VCaP (cell line): ENCODE measurements around the gene ROR2.

Experiments
- H3K27ac ChIP-seq: fragments of 450-650 bp; 2 replicates; pipeline ENCODE4 v1.5.1; 2017
- CTCF ChIP-seq: fragments of 450-650 bp; conservative IDR thresholded peaks from 2 replicates; pipeline ENCODE4 v1.5.1; 2017; ENCODE audit warnings: mild to moderate bottlenecking, moderate library complexity

The ROR2 gene

GRCh38 chr9:91658513-91659105 lies 291.4 kb downstream of the ROR2 start:
- no peak overlapping the region for H3K27ac ChIP-seq
- TF ChIP-seq CTCF = no peak

DNA sequence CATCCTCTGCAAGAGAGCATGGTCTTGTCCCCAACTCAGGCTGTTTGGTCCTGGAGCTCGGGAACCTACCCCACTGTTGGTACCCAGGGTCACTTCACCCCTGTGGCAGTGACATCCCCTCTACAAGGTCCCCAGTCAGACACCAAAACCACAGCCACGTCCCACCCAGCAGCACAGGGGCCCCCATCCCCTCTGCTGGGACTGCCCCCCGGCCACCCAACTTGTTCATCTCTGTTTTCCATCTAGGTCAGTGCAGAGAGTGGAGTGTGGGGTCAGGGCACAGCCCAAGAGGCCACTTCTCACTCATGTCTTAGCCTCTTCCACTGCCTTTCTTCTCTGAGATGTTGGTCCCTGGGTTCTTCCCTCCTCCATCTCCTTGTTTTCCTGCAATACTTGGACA lies 292.5 kb downstream of the ROR2 start:
- H3K27ac ChIP-seq = no peak overlapping the region
- no peak for TF ChIP-seq CTCF

GRCh38 chr9:91655658-91656057 lies 294.4 kb downstream of the ROR2 start:
- no peak overlapping the region for H3K27ac ChIP-seq
- TF ChIP-seq CTCF = no peak

DNA sequence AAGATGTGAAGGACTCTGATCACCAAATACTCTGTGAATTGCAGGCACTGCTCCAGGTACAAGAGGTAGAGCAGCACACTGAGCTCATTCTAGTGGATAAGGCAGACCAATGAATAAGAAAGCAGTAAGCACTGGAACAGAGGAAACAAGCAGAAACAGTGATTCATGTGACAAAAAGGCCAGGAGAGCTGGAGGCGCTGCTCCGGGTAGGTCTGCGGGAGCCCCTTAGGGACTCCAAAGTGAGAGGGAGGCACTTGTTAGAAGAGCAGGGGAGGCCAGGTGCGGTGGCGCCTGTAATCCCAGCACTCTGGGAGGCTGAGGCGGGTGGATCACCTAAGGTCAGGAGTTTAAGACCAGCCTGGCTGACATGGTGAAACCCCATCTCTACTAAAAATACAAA lies 294.8 kb downstream of the ROR2 start:
- no peak overlapping the region for H3K27ac ChIP-seq
- no peak for TF ChIP-seq CTCF

DNA sequence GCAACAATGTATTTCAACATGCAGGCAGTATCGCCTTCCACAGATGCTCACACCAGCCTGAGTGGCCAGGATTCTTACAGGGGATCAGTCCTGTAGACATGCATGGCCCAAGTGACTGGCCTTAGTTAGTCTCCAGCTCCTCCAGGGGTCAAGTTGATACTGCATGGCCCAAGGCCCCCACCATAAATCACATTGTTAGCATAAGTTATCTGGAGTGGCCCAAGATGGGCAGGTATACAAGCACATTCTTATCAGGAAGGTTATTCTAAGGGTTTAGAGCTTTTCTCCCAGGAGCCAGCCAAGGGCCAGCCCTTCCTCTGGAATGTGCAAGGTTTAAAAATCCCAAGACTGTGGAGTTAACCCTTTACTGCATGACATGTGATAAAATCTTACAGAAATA lies 295.5 kb downstream of the ROR2 start:
- no peak for TF ChIP-seq CTCF
- H3K27ac ChIP-seq = no peak overlapping the region

DNA sequence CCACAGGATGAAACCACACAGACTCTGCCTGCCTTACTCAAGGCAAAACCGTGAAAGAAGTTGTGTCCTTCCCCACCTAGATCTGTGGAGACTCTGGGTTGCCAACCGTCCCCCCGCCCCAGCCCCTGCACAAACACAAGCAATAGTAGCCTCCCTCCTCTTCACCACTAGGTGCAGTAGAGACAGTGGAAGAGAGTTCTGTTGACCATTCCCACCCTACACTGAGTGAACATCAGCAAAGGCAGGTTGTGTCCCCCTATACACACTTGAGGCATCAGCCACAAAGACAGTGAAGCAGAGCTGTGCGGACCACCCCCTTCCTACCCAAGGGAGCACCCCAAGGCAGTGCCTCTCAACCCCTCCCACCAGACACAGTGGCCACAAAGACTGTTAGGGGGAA lies 302.7 kb downstream of the ROR2 start:
- no peak overlapping the region for H3K27ac ChIP-seq
- TF ChIP-seq CTCF = no peak

- no peak overlapping the region for H3K27ac ChIP-seq
- TF ChIP-seq CTCF = no peak
Measured at GRCh38 chr9:91646702-91647101, 303.3 kb downstream of the ROR2 start.

DNA sequence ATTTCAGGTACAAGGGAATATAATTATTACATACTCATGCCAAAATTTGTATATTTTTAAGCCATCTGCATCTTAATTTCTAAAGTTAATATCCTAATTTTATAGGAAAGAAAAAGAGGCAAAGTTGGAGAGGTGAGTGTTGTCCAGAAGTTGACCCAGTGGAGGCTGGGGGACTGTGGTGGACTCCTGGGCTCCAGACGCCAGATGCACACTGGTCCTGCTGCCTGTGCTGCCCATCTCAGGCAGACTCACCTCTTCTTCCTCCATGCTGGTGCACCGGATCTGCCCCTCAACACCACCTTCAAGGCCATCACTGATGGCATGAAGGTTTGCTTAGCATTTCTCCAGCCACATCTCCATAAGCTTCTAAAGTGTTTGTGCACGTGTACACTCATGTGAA lies 305.6 kb downstream of the ROR2 start:
- H3K27ac ChIP-seq = no peak overlapping the region
- no peak for TF ChIP-seq CTCF
